ENCODE results near the gene DMRTC1B.
"Not testable (repeated sequence)": the region's sequence is repeated elsewhere in the genome, so short reads cannot be mapped to it uniquely, and the experiment has no call there.

GRCh38 chrX:72783964-72784363 lies 7.3 kb downstream of the DMRTC1B start:
- TF ChIP-seq, protein P1, sequence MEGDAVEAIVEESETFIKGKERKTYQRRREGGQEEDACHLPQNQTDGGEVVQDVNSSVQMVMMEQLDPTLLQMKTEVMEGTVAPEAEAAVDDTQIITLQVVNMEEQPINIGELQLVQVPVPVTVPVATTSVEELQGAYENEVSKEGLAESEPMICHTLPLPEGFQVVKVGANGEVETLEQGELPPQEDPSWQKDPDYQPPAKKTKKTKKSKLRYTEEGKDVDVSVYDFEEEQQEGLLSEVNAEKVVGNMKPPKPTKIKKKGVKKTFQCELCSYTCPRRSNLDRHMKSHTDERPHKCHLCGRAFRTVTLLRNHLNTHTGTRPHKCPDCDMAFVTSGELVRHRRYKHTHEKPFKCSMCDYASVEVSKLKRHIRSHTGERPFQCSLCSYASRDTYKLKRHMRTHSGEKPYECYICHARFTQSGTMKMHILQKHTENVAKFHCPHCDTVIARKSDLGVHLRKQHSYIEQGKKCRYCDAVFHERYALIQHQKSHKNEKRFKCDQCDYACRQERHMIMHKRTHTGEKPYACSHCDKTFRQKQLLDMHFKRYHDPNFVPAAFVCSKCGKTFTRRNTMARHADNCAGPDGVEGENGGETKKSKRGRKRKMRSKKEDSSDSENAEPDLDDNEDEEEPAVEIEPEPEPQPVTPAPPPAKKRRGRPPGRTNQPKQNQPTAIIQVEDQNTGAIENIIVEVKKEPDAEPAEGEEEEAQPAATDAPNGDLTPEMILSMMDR (conservative IDR thresholded peaks at IDR 0.05), result not testable (repeated sequence)
- not testable (repeated sequence) for TF ChIP-seq EZH2 (IDR thresholded peaks at IDR 0.05; ENCODE audit: low read depth)
